22Rv1 (cell line): ENCODE data around the gene CSF1.

Experiments
- H3K27ac ChIP-seq: fragments of 450-650 bp; 2 replicates; pipeline ENCODE4 v1.5.1; 2017
- ZFX ChIP-seq: fragments of 450-650 bp; IDR thresholded peaks from 2 replicates; pipeline ENCODE4 v1.6.1; 2017; ENCODE audit warnings: antibody characterized with exemption, borderline replicate concordance
- TF ChIP-seq, protein P1 (sequence below): fragments of 450-650 bp; IDR thresholded peaks from 2 replicates; pipeline ENCODE4 v1.5.1; 2017; ENCODE audit warnings: mild to moderate bottlenecking

CSF1 gene

DNA sequence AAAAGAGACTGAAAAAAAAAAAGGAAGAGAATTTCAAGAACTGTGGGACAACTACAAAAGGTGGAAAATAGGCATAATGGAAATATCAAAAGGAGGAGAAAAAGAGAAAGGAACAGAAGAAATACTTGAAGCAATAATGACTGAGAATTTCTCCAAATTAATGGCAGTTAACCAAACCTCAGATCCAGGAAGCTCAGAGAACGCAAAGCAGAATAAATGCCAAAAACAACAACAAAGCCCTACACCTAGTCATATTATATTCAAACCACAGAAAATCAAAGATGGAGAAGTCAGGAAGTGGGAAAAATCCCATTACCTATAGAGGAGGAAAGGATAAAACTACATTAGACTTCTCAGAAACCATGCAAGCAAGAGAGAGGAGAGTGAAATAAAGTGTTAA is 53.2 kb downstream of the CSF1 start:
- H3K27ac ChIP-seq, result no peak overlapping the region
- TF ChIP-seq, protein P1, sequence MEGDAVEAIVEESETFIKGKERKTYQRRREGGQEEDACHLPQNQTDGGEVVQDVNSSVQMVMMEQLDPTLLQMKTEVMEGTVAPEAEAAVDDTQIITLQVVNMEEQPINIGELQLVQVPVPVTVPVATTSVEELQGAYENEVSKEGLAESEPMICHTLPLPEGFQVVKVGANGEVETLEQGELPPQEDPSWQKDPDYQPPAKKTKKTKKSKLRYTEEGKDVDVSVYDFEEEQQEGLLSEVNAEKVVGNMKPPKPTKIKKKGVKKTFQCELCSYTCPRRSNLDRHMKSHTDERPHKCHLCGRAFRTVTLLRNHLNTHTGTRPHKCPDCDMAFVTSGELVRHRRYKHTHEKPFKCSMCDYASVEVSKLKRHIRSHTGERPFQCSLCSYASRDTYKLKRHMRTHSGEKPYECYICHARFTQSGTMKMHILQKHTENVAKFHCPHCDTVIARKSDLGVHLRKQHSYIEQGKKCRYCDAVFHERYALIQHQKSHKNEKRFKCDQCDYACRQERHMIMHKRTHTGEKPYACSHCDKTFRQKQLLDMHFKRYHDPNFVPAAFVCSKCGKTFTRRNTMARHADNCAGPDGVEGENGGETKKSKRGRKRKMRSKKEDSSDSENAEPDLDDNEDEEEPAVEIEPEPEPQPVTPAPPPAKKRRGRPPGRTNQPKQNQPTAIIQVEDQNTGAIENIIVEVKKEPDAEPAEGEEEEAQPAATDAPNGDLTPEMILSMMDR, result no peak
- TF ChIP-seq ZFX, result no peak

DNA sequence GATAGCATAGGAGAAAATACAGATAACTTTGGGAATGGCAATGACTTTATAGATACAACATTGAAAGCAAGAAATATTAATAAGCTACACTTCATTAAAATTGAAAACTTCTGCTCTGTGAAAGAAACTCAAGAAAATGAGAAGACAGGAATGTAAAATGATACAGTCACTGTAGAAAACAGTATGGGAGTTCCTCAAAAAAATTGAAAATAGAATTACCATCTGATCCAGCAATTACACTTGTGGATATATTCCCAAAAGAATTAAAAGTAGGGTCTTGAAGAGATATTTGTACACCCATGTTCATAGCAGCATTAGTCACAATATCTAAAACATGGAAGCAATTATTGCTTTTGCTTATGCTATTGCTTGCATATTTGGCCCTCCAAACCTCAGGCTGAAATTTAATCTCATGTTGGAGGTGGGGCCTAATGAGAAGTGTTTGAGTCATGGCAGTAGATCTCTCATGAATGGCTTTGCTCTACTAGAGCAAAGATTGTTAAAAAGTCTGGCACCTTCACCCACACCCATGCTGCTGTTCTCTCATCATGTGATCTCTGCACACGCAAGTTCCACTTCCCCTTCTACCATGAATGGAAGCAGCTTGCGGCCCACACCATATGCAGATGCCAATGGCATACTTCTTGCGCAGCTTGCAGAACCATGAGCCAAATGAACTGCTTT is 58.6 kb downstream of the CSF1 start:
- TF ChIP-seq, protein P1, result no peak
- no peak for TF ChIP-seq ZFX
- no peak overlapping the region for H3K27ac ChIP-seq

DNA sequence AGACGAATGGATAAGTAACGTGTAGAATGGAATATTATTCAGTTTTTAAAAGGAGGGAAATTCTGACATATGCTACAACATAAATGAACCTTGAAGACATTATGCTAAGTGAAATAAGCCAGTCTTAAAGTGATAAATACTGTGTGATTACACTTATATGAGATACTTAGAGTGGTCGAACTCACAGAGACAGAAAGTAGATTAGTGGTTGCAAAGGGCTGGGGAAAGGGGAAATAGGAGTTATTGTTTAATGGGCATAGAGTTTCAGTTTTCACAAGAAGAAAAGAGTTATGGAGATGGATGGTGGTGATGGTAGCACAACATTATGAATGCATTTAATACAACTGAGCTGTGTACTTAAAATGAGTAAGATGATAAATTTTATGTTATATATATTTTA is 59.3 kb downstream of the CSF1 start:
- H3K27ac ChIP-seq, result no peak overlapping the region
- TF ChIP-seq ZFX, result no peak
- TF ChIP-seq, protein P1, result no peak

DNA sequence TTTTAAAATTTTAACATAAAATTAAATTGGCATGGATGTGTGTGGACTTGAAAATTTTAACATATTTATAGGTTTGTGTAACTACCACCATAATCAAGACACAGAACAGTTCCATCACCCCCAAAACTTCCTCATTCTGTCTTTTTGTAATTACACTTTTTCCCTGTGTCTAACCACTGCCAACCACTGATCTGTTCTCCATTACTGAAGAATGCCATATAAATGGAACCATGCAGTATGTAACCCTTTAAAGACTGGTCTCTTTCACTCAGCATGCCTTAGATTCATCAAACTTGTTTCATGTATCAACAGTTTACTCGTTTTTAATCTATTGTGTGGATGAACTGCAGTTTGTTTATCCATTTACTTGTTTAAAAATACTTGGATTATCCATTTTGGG is 60.9 kb downstream of the CSF1 start:
- TF ChIP-seq, protein P1, result no peak
- no peak for TF ChIP-seq ZFX
- no peak overlapping the region for H3K27ac ChIP-seq

DNA sequence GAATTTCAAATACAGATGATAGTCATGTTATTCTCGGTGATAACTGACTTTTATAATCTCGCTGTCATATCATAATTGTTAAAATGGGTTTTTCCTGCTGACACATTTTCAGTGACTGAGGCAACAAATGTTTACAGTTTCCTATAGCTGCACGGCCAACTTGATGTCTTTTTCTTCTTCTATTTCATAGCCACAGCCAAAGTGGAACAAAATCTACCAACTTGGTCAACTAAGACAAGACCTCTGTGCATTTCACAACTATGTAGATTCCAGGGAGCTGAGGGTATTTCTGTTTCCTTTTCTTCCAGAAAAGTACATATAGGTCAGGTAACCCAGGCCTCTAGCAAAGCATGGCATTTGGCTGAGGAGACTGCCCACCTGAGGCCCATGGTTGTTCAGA is 63.5 kb downstream of the CSF1 start:
- H3K27ac ChIP-seq, result no peak overlapping the region
- no peak for TF ChIP-seq ZFX
- TF ChIP-seq, protein P1, result no peak

DNA sequence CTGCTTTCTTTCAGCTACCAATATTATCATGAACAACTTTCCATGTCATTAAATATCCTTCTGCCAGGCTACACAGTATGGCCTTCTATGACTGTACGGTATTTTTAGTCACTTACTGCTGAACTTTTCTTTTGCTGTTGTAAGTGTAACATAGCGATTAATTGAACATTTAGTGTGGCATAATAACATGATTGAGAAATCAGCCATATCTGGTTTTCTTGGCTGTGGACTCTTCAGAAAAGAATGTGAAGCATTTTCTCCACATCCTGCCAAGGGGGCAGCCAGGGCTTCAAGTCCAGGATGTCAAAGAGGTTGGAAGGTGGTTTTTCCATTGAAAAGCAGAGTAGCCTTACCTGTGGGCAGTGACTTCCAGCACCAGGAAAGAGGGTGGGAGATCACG is 65.1 kb downstream of the CSF1 start:
- H3K27ac ChIP-seq, result no peak overlapping the region
- no peak for TF ChIP-seq ZFX
- TF ChIP-seq, protein P1, result no peak

DNA sequence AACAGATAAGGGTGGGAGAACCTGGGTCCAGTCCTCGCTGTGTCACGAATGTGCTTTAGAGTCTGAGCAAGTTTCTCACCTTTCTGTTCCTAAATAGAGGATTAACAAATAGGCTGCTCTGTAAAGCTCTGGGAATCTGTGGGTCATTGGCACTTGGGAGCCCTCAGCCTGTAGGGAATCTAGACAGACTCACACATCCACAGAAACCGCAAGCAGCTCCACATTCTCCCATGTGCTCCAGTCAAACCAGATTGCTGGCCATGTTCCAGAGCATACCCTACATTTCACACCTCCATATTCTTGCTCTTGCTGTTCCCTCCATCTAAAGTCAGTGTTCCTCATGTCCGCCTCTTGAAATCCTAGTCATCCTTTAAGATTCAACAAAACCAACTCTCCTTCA is 66.1 kb downstream of the CSF1 start:
- no peak overlapping the region for H3K27ac ChIP-seq
- TF ChIP-seq ZFX, result no peak
- TF ChIP-seq, protein P1, result no peak
